Sigmoid colon (tissue), 4 donors: ENCODE measurements around the gene SMOC2.

Experiments used
- CTCF ChIP-seq, 4 experiments: fragments of 450-650 bp in 3 of 4; fragments of 200-600 bp in 1 of 4; IDR thresholded peaks; one replicate each; pipeline ENCODE4 v1.5.1; 2016 to 2019; ENCODE audit warnings: antibody characterized with exemption in 4 of 4, mild to moderate bottlenecking in 3 of 4, moderate library complexity in 2 of 4
- POLR2AphosphoS5 ChIP-seq, 4 donors: sonication (generic); formaldehyde crosslinking; IDR thresholded peaks; one replicate each; pipeline ENCODE4 v1.6.1; 2017; ENCODE audit warnings: antibody characterized with exemption in 4 of 4

- TF ChIP-seq CTCF (IDR thresholded peaks at IDR 0.05) (no peak), POLR2AphosphoS5 (IDR thresholded peaks at IDR 0.05) (no peak)
These were observed 9.9 kb downstream of the SMOC2 start for GRCh38 chr6:168450917-168451316.
